ENCODE results near the gene EFEMP2.
"Not testable (repeated sequence)": the region's sequence is repeated elsewhere in the genome, so short reads cannot be mapped to it uniquely, and the experiment has no call there.

Gene EFEMP2

GRCh38 chr11:65900125-65900898, 27.7 kb upstream of the EFEMP2 start, which contains the start of gene FOSL1:
TSS of gene FOSL1 (minus strand) at chr11:65900388. CDS start at chr11:65900339, 49 bp downstream.
- DNase-seq, result peak; percentile 84 to 100 (median 86)

- DNase-seq, result peak in 2 of 4 experiments; percentile 54 to 63
Measured at GRCh38 chr11:65899356-65900124, 26.9 kb upstream of the EFEMP2 start.

- DNase-seq, result no peak
Measured at GRCh38 chr11:65898656-65899355, 26.2 kb upstream of the EFEMP2 start.

- no peak for DNase-seq
Measured at GRCh38 chr11:65897020-65897471, 24.4 kb upstream of the EFEMP2 start.

GRCh38 chr11:65896034-65896999, 23.7 kb upstream of the EFEMP2 start:
- DNase-seq, result no peak

GRCh38 chr11:65895482-65895981, 22.9 kb upstream of the EFEMP2 start:
- DNase-seq, result no peak

GRCh38 chr11:65894034-65894591, 21.5 kb upstream of the EFEMP2 start:
- no peak for DNase-seq

GRCh38 chr11:65892661-65893317, 20.2 kb upstream of the EFEMP2 start:
- DNase-seq, result no peak

- not testable (repeated sequence) for DNase-seq
Measured at GRCh38 chr11:65892137-65892540, 19.5 kb upstream of the EFEMP2 start.

- no peak for DNase-seq
Measured at GRCh38 chr11:65891219-65892136, 18.9 kb upstream of the EFEMP2 start.

GRCh38 chr11:65890324-65891218, 18.0 kb upstream of the EFEMP2 start, which contains the start of gene CCDC85B:
TSS of gene CCDC85B (plus strand) at chr11:65890673. CDS start at chr11:65890784, 111 bp downstream.
- DNase-seq, result peak; percentile 93 to 97 (median 95)

GRCh38 chr11:65888163-65888814, 15.7 kb upstream of the EFEMP2 start, which contains the start of gene FIBP:
TSS of gene FIBP (minus strand) at chr11:65888471. CDS start at chr11:65888418, 53 bp downstream.
- peak; percentile 93 to 96 (median 93) for DNase-seq

- no peak for DNase-seq
Measured at GRCh38 chr11:65887723-65888162, 15.1 kb upstream of the EFEMP2 start.

- no peak for DNase-seq
Measured at GRCh38 chr11:65886826-65887722, 14.5 kb upstream of the EFEMP2 start.

- DNase-seq, result no peak
Measured at GRCh38 chr11:65885808-65886536, 13.4 kb upstream of the EFEMP2 start.

- no peak for DNase-seq
Measured at GRCh38 chr11:65885231-65885630, 12.6 kb upstream of the EFEMP2 start.
